ENCODE results near the gene DHX35. TPM values are rescaled to one million over a fixed set of nuclear protein-coding genes. Genes with fewer than 3 reads are reported as not detected.
"Not testable (repeated sequence)": the region's sequence is repeated elsewhere in the genome, so short reads cannot be mapped to it uniquely, and the experiment has no call there.

DHX35 gene
- total RNA-seq, 1 donor from 2014 or later = 15.8 TPM

- H3K4me1 ChIP-seq = peaks cover 4% of the 10 kb centered on the region
- DNase-seq = no peak
- intact Hi-C loops (cut with micrococcal nuclease) = no loop called here
- peaks cover 85% of the 10 kb centered on the region for H3K36me3 ChIP-seq
- H3K27ac ChIP-seq (replicated peaks) = no peak overlapping the region
- TF ChIP-seq CTCF (IDR thresholded peaks at IDR 0.05; ENCODE audit: borderline replicate concordance) = no peak
- no peak overlapping the region for H3K4me3 ChIP-seq
- no peaks in the 10 kb centered on the region for H3K27me3 ChIP-seq (ENCODE audit: low read depth)
- no peaks in the 10 kb centered on the region for H3K9me3 ChIP-seq (replicated peaks)
Observed at GRCh38 chr20:38995536-38996044, 33.4 kb downstream of the DHX35 start.

- H3K27me3 ChIP-seq (ENCODE audit: low read depth); H3K4me1 ChIP-seq; H3K4me3 ChIP-seq; H3K9me3 ChIP-seq (replicated peaks); DNase-seq; intact Hi-C loops (cut with micrococcal nuclease); H3K27ac ChIP-seq (replicated peaks): not testable (repeated sequence)
- peaks cover 86% of the 10 kb centered on the region for H3K36me3 ChIP-seq
Observed at GRCh38 chr20:38996866-38997265, 34.7 kb downstream of the DHX35 start.

- TF ChIP-seq CTCF (IDR thresholded peaks at IDR 0.05; ENCODE audit: borderline replicate concordance) = no peak
- H3K27ac ChIP-seq (replicated peaks) = no peak overlapping the region
- no peaks in the 10 kb centered on the region for H3K27me3 ChIP-seq (ENCODE audit: low read depth)
- no peak overlapping the region for H3K4me3 ChIP-seq
- intact Hi-C loops (cut with micrococcal nuclease) = no loop called here
- H3K36me3 ChIP-seq = peaks cover 91% of the 10 kb centered on the region
- H3K4me1 ChIP-seq = no peaks in the 10 kb centered on the region
- H3K9me3 ChIP-seq (replicated peaks) = no peaks in the 10 kb centered on the region
- DNase-seq = no peak
Observed at GRCh38 chr20:38997622-38998021, 35.5 kb downstream of the DHX35 start.

GRCh38 chr20:38999217-38999616, 37.1 kb downstream of the DHX35 start:
- Histone ChIP-seq H3K27me3 (ENCODE audit: low read depth) (no peaks in the 10 kb centered on the region), H3K9me3 (replicated peaks) (no peaks in the 10 kb centered on the region), H3K36me3 (peaks cover 89% of the 10 kb centered on the region), H3K4me1 (peaks cover under 1% of the 10 kb centered on the region), H3K4me3 (no peak overlapping the region), H3K27ac (replicated peaks) (no peak overlapping the region)
- no peak for DNase-seq
- intact Hi-C loops (cut with micrococcal nuclease) = no loop called here
- TF ChIP-seq CTCF (IDR thresholded peaks at IDR 0.05; ENCODE audit: borderline replicate concordance) = no peak

- peaks cover 3% of the 10 kb centered on the region for H3K4me1 ChIP-seq
- no peak overlapping the region for H3K27ac ChIP-seq (replicated peaks)
- no peak overlapping the region for H3K4me3 ChIP-seq
- H3K27me3 ChIP-seq (ENCODE audit: low read depth) = no peaks in the 10 kb centered on the region
- peaks cover 92% of the 10 kb centered on the region for H3K36me3 ChIP-seq
- no peak for DNase-seq
- H3K9me3 ChIP-seq (replicated peaks) = no peaks in the 10 kb centered on the region
- no peak for TF ChIP-seq CTCF (IDR thresholded peaks at IDR 0.05; ENCODE audit: borderline replicate concordance)
- intact Hi-C loops (cut with micrococcal nuclease) = no loop called here
Observed at GRCh38 chr20:38999965-39000910, 38.1 kb downstream of the DHX35 start.

- no peak overlapping the region for H3K4me3 ChIP-seq
- H3K27ac ChIP-seq (replicated peaks) = no peak overlapping the region
- H3K27me3 ChIP-seq (ENCODE audit: low read depth) = no peaks in the 10 kb centered on the region
- peaks cover 20% of the 10 kb centered on the region for H3K4me1 ChIP-seq
- intact Hi-C loops (cut with micrococcal nuclease) = no loop called here
- DNase-seq = no peak
- no peaks in the 10 kb centered on the region for H3K9me3 ChIP-seq (replicated peaks)
- peaks cover 98% of the 10 kb centered on the region for H3K36me3 ChIP-seq
- TF ChIP-seq CTCF (IDR thresholded peaks at IDR 0.05; ENCODE audit: borderline replicate concordance) = no peak
Observed at GRCh38 chr20:39004508-39004907, 42.4 kb downstream of the DHX35 start.
